ENCODE results near the gene GLRX5.

DNA sequence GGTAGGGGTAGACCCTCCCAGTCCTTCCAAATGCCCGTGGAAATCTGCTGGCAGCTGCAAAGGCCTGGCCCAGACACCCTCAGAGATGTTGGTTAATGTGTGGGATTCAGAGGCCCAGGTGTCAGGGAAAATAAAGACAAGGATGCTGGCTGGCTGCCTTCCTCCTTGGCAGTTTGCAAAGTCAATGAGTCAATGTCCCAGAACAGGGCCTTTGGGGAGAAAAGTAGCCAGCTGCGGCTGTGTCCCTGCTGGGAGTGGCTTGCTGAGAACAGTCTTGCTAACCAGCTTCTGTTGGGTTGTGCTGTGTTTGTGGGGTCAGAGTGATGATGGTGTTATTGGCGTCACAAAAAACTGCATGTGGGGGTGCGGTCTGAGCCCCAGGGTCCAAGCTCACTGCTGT is 29.2 kb downstream of the GLRX5 start:
- TF ChIP-seq GATA2 (IDR thresholded peaks at IDR 0.05; ENCODE audit: low read depth, low read length) = no peak
- no peak for TF ChIP-seq GATA3 (IDR thresholded peaks at IDR 0.05; ENCODE audit: low read depth, low read length)

Measured in SH-SY5Y (cell line).